GM18907 (cell line): ENCODE results near the gene DHFR.
"Not testable (repeated sequence)": the region's sequence is repeated elsewhere in the genome, so short reads cannot be mapped to it uniquely, and the experiment has no call there.

ENCODE experiments used
- ATAC-seq: cut with Tn5 transposase; IDR thresholded peaks from one replicate; pipeline ENCODE4 v1.9.1; 2021; ENCODE audit warnings: mild to moderate bottlenecking, moderate library complexity; ENCODE audit not compliant: unreplicated experiment

The DHFR gene

GRCh38 chr5:80654391-80655230 is at the start of gene DHFR, which contains the start of gene MSH3:
TSS of gene DHFR (minus strand) at chr5:80654983. CDS start at chr5:80654489, 494 bp downstream.
TSS of gene MSH3 (plus strand) at chr5:80654652. CDS start at chr5:80654728, 76 bp downstream.
- ATAC-seq: peak; percentile 69

DNA sequence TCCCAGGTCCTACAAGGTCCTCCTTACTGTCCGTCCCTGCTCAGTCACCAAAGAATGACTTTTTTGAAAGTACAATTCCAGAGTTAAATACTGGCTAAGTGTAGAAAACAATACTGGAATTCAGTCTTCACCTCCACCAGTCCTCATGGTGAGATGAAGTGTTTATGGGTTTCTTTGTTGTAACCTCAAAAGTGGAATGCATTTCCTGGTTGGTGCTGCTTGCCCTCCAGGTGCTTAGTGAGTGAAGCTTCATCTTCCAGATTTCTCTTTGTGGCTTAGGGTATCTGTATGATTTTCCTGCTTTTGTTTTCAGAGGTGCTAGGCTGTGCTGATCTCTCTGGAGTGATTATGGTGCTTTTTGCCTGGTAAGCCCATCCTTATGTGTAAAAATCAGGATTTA is 49.4 kb upstream of the DHFR start:
- no peak for ATAC-seq

DNA sequence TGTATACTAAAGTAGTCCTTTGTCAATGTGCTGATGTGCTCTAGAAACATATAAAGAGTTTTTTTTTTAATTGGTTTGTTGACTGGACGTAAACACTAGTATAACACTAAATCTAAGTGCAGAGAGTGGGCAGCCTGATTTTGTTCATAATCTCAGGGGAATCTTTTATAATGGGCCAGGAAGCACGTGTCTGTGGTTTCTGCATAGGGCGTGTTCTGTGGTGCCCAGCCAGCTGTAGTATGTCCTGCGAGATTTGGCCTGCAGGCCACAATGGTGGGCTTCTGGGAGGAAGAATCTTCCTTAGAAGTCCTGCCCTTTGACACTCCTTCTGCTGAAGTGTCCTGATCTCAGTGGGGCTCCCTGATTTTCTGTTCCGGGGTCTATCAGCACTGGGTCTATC is 49.0 kb upstream of the DHFR start:
- ATAC-seq: no peak

DNA sequence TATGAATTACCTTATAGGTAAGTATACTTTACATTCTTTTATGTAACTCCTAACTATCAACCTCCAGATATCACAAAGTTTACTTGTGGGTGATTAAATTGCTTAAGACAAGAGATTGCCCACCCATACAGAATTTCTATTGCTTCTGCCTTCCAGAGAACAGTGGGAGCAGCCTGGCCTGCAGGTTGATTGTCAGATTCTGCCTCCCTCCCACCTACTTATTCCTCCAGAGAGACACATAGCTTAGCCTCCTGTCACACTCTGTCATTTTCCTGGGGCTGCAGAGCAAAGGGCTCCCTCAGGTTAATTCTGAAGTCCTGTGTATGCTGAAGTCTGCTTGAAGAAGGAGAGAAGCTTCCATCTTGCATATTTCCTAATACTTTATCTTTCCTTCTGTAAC is 48.5 kb upstream of the DHFR start:
- ATAC-seq: no peak

- no peak for ATAC-seq
Measured at GRCh38 chr5:80701597-80701996, 46.8 kb upstream of the DHFR start.

- no peak for ATAC-seq
Measured at GRCh38 chr5:80698369-80698768, 43.6 kb upstream of the DHFR start.

DNA sequence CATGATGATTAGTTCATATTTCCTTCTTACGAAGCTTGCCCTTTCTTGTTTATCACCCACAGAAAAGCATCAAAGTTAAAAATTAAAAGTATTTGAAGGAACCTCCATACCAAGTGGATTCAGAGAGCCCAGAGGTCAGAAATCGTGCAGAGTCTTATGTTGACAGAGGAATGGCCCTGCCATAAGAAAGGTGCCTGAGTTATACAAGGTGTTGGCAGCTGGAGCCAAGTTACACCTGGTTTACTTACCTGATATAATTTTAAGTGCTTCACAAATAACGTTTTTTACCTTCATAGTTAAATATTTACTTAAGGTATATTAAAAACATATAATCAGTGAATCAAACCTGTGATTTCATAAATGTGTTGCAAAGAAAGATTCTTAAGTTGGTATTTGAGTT is 42.3 kb upstream of the DHFR start:
- no peak for ATAC-seq

- ATAC-seq: no peak
Measured at GRCh38 chr5:80696450-80696849, 41.7 kb upstream of the DHFR start.

GRCh38 chr5:80695666-80696065 is 40.9 kb upstream of the DHFR start:
- ATAC-seq: no peak

- no peak for ATAC-seq
Measured at GRCh38 chr5:80689627-80690026, 34.8 kb upstream of the DHFR start.

DNA sequence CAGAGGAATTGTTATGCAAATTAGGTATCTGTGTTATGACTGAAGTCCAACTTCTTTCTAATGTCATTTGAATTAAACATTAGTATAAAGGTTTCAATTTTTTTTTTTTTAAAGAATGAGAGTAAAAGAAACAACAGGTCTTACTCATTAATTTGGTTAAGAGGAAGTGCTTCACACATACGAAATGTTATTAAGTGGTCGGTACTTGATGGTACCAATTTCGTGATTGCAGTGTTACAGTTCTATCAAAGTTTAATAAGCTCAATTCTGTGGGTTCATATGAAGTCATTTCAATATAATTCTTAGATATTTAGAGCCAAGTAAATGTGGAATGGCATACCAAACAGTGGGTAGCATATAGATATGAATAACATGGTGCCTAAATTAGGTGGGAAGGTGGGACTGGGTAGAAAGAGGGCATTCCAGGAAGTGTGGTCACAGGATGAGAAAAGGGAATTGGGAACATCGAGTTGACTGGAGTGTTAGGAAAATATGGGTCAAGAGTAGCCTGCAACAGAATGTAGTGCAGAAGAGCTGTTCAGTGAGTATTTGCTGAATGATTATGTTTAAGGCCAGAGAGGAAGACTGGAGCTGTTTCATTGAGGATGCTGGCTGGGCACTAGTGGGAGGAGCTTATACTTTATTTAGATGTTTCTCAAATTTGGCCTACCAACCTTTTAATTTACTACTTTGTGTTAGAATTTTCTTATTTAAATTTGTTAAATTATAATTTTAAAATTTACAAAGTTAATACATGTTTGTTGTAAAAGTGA is 34.1 kb upstream of the DHFR start:
- no peak for ATAC-seq

DNA sequence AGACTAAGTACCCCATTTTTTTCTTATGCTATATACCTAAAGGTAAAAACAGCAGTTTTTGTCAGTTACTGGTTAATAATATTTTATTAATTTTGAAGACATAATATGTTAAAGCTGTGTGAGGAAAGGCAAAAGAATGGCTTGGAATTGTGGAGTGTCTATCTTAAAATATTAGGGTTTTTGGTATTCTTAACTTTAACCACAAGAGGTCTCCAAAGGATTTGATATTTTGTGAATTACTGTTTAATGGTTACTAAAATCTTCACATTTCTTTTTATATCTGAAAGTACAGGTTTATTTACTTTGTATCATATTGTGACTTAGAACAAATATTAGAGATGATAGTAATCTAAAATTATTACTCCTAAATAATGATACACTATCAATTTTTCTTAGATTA is 32.0 kb upstream of the DHFR start:
- ATAC-seq: no peak

DNA sequence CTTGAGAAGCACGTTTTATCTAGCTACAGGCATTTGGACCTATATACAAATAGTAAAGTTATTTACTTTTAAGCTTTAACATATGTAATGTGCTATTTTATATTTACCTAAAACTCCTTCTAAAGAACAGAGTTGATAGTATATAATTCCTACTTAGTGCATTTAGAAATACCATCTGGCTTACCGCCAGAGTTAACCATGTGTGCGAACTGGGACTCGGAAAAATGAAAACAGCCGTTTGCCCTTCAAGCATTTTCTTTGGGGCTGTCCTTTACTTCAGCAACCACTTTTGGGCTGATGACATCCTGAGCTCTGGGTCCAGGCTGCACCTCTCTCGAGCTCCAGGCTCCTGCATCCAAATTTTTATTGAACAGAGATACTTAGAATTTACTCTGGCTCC is 21.9 kb upstream of the DHFR start:
- no peak for ATAC-seq

GRCh38 chr5:80672140-80672736 is 17.5 kb upstream of the DHFR start:
- no peak for ATAC-seq

- peak; percentile 83 for ATAC-seq
Measured at GRCh38 chr5:80668016-80668969, 13.5 kb upstream of the DHFR start.

DNA sequence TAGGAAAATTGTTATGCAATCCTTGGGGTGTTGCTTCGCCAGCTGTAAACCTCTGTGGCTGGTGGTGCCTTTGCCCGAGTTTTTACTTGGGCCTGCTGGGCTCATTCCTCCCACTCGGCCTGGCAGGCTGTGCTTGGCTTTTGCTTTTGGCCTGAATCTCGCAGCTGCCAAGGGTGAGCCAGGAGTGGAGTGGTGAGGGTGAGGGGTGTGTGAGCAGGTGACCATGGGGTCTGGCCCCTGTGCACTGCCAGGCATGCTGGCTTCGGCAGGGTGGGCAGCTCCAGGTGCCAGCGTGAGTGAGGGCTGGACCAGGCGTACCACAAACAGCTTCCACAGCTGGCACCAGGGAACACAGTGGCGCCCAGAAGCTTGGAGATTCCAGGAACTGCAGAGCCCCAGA is 12.6 kb upstream of the DHFR start:
- ATAC-seq: no peak

DNA sequence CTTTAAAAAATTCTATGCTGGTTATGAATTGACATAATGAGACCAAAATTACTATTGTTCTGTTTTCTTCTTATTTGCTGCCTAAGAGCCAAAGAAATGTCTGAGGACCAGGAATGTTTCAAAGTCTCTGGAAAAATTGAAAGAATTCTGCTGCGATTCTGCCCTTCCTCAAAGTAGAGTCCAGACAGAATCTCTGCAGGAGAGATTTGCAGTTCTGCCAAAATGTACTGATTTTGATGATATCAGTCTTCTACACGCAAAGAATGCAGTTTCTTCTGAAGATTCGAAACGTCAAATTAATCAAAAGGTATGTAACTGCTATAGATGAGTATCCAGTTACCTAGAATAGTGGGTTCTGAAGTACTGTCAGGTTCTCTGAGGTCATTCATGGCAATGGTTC is 10.3 kb upstream of the DHFR start:
- no peak for ATAC-seq

GRCh38 chr5:80662108-80662507 is 7.3 kb upstream of the DHFR start:
- ATAC-seq: no peak

DNA sequence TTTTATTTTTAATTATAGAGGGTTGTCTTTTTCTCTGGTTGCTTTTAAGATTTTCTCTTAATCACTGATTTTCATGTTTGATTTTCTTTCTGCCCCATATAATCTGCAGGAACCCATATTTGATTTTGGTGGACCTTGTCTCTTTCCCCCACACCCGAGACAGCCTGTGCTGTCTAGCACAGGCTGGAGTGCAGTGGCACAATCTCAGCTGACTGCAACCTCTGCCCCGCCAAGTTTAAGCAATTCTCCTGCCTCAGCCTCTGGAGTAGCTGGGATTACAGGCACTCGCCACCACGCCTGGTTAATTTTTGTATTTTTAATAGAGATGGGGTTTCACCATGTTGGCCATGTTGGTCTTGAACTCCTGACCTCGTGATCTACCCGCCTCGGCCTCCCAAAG is 5.9 kb upstream of the DHFR start:
- not testable (repeated sequence) for ATAC-seq

GRCh38 chr5:80659106-80659505 is 4.3 kb upstream of the DHFR start:
- ATAC-seq: no peak

DNA sequence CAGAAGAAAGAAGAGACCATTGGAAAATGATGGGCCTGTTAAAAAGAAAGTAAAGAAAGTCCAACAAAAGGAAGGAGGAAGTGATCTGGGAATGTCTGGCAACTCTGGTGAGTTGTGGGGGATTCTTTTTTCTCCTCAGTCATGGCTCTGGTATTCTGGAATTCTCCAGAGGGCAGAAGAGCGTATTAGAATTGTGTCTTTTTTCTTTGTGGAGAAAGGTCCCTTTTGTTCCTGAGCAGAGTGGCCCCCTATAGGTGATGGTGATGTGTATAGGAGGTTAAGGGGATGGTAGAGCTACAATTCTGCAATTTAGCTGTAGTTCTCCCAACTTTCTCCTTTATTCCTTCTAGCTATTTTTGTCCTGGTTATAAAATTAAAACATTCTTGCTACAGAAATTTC is 1.6 kb upstream of the DHFR start:
- no peak for ATAC-seq
